HepG2 (cell line): ENCODE data around the gene PDLIM7. TPM values are rescaled to one million over a fixed set of nuclear protein-coding genes. Genes with fewer than 3 reads are reported as not detected.

ENCODE experiments used
- AFF4 ChIP-seq: sonication (generic); formaldehyde crosslinking; IDR thresholded peaks from 2 replicates; pipeline ENCODE4 v1.4.0; 2020; ENCODE audit warnings: missing genetic modification reagents
- AHR ChIP-seq: IDR thresholded peaks from 2 replicates; pipeline ENCODE4 v1.6.1; 2018; ENCODE audit warnings: missing genetic modification reagents, missing compliant biosample characterization
- ATF4 ChIP-seq, 2 experiments: fragments of 450-650 bp in 1 of 2; sonication (generic) in 1 of 2; formaldehyde crosslinking; IDR thresholded peaks; 2 replicates each; pipeline versions ENCODE4 v1.5.0 to v1.8.0; 2020 to 2022; ENCODE audit warnings: mild to moderate bottlenecking in 1 of 2, missing genetic modification reagents in 1 of 2
- GLI4 ChIP-seq: sonication (generic); formaldehyde crosslinking; IDR thresholded peaks from 2 replicates; pipeline ENCODE4 v1.5.1; 2020; ENCODE audit warnings: missing genetic modification reagents, mild to moderate bottlenecking, moderate library complexity, borderline replicate concordance
- HNRNPK ChIP-seq: fragments of 200-400 bp; formaldehyde crosslinking; IDR thresholded peaks from 2 replicates; pipeline ENCODE4 v1.6.1; 2018; ENCODE audit warnings: low read length, low read depth, moderate library complexity, mild to moderate bottlenecking; ENCODE audit not compliant: poor library complexity, severe bottlenecking
- MEIS2 ChIP-seq: sonication (generic); formaldehyde crosslinking; IDR thresholded peaks from 2 replicates; pipeline ENCODE4 v1.9.0; 2021; ENCODE audit warnings: mild to moderate bottlenecking, missing genetic modification reagents
- SMAD1 ChIP-seq: sonication (generic); formaldehyde crosslinking; IDR thresholded peaks from 2 replicates; pipeline ENCODE4 v1.4.0; 2020; ENCODE audit warnings: missing genetic modification reagents, low read depth, mild to moderate bottlenecking, borderline replicate concordance
- SNAI1 ChIP-seq: sonication (generic); formaldehyde crosslinking; IDR thresholded peaks from 2 replicates; pipeline ENCODE4 v1.5.0; 2020; ENCODE audit warnings: mild to moderate bottlenecking, missing genetic modification reagents, borderline replicate concordance
- TEAD3 ChIP-seq: optimal IDR thresholded peaks from 2 replicates; pipeline ENCODE3; 2016; ENCODE audit warnings: borderline replicate concordance
- ZNF644 ChIP-seq: IDR thresholded peaks from 2 replicates; pipeline ENCODE4 v1.6.1; 2016; ENCODE audit warnings: low read depth
- ZSCAN22 ChIP-seq: sonication (generic); formaldehyde crosslinking; IDR thresholded peaks from 2 replicates; pipeline ENCODE4 v1.4.0; 2020; ENCODE audit warnings: mild to moderate bottlenecking, missing genetic modification reagents
- polyA plus RNA-seq, 8 experiments: library from polyadenylated mRNA; depleted of rRNA in 3 of 8; stranded (reverse) in 7 of 8; unstranded in 1 of 8; fragments of >200 nt; fragmentation: Illumina TruSeq in 4 of 8; extraction: Trizol in 4 of 8; gene quantifications; 2 replicates each; pipeline versions ENCODE4 v1.2.1 to v1.2.3, GENCODE V29; 2011 to 2016; ENCODE audit warnings: low read depth in 4 of 8, missing spikeins in 1 of 8, mixed read lengths in 1 of 8; ENCODE audit not compliant: insufficient read depth in 1 of 8
- total RNA-seq, 5 experiments: library from RNA; depleted of rRNA; stranded (reverse); fragments of >200 nt; fragmentation: Illumina TruSeq; extraction: Trizol; gene quantifications; 2 replicates each; pipeline ENCODE4 v1.2.3, GENCODE V29; 2016; ENCODE audit warnings: low read depth in 1 of 5
- TF ChIP-seq, protein P1 (sequence below): sonication (generic); formaldehyde crosslinking; IDR thresholded peaks from 2 replicates; pipeline ENCODE4 v1.5.0; 2020; ENCODE audit warnings: mild to moderate bottlenecking, missing genetic modification reagents
- TF ChIP-seq, protein P2 (sequence below): IDR thresholded peaks from 2 replicates; pipeline ENCODE4 v1.6.1; 2016; ENCODE audit warnings: missing compliant biosample characterization, missing genetic modification reagents, borderline replicate concordance
- TF ChIP-seq, protein P3 (sequence below): sonication (generic); formaldehyde crosslinking; IDR thresholded peaks from 2 replicates; pipeline ENCODE4 v1.5.1; 2020; ENCODE audit warnings: mild to moderate bottlenecking, missing genetic modification reagents, moderate library complexity

The PDLIM7 gene
- total and polyA plus RNA-seq, 2 of the 13 experiments (the other 11 are each of a cell fraction or from before 2014, with no cell fraction given): 21.1 to 31.3 TPM

DNA sequence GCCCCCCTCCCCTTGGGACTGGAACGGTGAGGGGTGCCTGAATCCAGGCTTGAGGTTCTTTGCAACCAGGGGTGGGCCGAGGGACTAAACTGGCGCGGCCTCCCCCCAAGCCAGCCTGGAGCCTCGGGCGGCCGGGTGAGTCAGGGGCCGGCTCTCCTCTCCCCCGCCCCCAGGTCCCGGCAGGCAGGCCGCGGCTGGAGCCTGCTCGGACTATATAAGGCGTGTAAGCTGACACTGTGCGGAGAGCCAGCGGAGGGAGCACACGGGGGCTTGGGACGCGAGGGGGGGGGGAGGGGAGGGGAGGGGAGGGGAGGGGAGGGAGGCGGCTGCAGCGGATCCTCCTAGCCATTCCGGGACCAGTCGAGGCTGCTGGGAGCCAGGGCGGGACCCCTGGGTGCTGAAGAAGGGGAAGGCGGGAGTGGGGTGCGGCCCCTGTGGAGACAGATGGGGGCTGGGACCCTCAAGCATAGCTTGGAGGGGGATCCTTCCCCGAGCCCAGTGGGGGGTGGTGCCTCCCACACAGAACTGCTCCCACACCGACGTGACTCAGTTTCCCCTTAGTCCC is 595 bp downstream of the PDLIM7 start (continued):
- TF ChIP-seq MEIS2 (CRISPR knock-in tag) (no peak), AHR (no peak), HNRNPK (peak; percentile 62), SMAD1 (no peak), TEAD3 (no peak), GLI4 (CRISPR knock-in tag) (no peak), AFF4 (CRISPR knock-in tag) (no peak), ZSCAN22 (CRISPR knock-in tag) (no peak), ZNF644 (CRISPR knock-in tag) (no peak), SNAI1 (CRISPR knock-in tag) (0 out of 2 replicates have a peak, but pooled peaks have one; percentile 74), ATF4 (CRISPR knock-in tag; IDR thresholded peaks at IDR 0.05) (peak in 1 of 2 experiments; percentile 20; a peak in 1 of 4 replicates)
- TF ChIP-seq, protein P1, sequence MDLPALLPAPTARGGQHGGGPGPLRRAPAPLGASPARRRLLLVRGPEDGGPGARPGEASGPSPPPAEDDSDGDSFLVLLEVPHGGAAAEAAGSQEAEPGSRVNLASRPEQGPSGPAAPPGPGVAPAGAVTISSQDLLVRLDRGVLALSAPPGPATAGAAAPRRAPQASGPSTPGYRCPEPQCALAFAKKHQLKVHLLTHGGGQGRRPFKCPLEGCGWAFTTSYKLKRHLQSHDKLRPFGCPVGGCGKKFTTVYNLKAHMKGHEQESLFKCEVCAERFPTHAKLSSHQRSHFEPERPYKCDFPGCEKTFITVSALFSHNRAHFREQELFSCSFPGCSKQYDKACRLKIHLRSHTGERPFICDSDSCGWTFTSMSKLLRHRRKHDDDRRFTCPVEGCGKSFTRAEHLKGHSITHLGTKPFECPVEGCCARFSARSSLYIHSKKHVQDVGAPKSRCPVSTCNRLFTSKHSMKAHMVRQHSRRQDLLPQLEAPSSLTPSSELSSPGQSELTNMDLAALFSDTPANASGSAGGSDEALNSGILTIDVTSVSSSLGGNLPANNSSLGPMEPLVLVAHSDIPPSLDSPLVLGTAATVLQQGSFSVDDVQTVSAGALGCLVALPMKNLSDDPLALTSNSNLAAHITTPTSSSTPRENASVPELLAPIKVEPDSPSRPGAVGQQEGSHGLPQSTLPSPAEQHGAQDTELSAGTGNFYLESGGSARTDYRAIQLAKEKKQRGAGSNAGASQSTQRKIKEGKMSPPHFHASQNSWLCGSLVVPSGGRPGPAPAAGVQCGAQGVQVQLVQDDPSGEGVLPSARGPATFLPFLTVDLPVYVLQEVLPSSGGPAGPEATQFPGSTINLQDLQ (CRISPR knock-in tag): no peak
- TF ChIP-seq, protein P2, sequence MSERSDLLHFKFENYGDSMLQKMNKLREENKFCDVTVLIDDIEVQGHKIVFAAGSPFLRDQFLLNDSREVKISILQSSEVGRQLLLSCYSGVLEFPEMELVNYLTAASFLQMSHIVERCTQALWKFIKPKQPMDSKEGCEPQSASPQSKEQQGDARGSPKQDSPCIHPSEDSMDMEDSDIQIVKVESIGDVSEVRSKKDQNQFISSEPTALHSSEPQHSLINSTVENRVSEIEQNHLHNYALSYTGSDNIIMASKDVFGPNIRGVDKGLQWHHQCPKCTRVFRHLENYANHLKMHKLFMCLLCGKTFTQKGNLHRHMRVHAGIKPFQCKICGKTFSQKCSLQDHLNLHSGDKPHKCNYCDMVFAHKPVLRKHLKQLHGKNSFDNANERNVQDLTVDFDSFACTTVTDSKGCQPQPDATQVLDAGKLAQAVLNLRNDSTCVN (CRISPR knock-in tag): no peak
- TF ChIP-seq, protein P3, sequence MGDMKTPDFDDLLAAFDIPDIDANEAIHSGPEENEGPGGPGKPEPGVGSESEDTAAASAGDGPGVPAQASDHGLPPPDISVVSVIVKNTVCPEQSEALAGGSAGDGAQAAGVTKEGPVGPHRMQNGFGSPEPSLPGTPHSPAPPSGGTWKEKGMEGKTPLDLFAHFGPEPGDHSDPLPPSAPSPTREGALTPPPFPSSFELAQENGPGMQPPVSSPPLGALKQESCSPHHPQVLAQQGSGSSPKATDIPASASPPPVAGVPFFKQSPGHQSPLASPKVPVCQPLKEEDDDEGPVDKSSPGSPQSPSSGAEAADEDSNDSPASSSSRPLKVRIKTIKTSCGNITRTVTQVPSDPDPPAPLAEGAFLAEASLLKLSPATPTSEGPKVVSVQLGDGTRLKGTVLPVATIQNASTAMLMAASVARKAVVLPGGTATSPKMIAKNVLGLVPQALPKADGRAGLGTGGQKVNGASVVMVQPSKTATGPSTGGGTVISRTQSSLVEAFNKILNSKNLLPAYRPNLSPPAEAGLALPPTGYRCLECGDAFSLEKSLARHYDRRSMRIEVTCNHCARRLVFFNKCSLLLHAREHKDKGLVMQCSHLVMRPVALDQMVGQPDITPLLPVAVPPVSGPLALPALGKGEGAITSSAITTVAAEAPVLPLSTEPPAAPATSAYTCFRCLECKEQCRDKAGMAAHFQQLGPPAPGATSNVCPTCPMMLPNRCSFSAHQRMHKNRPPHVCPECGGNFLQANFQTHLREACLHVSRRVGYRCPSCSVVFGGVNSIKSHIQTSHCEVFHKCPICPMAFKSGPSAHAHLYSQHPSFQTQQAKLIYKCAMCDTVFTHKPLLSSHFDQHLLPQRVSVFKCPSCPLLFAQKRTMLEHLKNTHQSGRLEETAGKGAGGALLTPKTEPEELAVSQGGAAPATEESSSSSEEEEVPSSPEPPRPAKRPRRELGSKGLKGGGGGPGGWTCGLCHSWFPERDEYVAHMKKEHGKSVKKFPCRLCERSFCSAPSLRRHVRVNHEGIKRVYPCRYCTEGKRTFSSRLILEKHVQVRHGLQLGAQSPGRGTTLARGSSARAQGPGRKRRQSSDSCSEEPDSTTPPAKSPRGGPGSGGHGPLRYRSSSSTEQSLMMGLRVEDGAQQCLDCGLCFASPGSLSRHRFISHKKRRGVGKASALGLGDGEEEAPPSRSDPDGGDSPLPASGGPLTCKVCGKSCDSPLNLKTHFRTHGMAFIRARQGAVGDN (CRISPR knock-in tag): peak; percentile 56
